HG03066 (cell line): ENCODE measurements around the gene DNAJC1.

Source experiments
- ATAC-seq: cut with Tn5 transposase; IDR thresholded peaks from one replicate; pipeline ENCODE4 v1.9.1; 2021; ENCODE audit warnings: low read depth; ENCODE audit not compliant: unreplicated experiment

DNAJC1 gene

DNA sequence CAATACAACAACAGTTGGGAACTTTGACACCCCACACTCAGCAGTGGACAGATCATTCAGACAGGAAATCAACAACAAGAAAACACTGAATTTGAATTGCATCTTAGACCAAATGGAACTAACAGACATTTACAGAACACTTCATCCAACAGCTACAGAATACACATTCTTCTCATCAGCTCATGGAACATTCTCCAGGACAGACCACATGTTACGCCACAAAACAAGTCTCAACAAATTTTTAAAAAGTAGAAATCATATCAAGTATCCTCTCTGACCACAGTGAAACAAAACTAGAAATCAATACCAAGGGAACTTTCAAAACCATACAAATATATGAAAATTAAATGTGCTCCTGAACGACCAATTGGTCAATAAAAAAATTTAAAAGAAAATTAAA lies 212.3 kb downstream of the DNAJC1 start:
- ATAC-seq = no peak

DNA sequence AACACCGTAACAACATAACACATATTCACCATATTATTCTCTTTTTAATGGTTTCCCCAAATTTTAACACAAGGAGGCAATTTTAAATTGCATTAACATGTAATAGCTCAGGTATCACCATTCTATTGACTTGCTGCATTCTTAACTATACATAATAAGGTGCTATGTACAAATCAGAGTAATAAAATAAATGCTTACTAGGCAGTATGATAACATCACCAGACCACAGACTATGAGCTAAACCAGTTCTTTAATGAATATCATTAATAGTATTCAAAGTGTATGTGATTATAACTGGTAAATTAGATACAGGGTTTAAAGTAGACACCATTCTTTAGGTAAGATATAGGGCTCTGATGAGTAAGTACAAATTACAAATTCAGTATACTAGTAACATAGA lies 226.6 kb downstream of the DNAJC1 start:
- ATAC-seq = no peak

- ATAC-seq = no peak
These were observed 232.3 kb downstream of the DNAJC1 start for GRCh38 chr10:21771219-21771618.

- ATAC-seq = no peak
These were observed 234.5 kb downstream of the DNAJC1 start for GRCh38 chr10:21769041-21769440.

DNA sequence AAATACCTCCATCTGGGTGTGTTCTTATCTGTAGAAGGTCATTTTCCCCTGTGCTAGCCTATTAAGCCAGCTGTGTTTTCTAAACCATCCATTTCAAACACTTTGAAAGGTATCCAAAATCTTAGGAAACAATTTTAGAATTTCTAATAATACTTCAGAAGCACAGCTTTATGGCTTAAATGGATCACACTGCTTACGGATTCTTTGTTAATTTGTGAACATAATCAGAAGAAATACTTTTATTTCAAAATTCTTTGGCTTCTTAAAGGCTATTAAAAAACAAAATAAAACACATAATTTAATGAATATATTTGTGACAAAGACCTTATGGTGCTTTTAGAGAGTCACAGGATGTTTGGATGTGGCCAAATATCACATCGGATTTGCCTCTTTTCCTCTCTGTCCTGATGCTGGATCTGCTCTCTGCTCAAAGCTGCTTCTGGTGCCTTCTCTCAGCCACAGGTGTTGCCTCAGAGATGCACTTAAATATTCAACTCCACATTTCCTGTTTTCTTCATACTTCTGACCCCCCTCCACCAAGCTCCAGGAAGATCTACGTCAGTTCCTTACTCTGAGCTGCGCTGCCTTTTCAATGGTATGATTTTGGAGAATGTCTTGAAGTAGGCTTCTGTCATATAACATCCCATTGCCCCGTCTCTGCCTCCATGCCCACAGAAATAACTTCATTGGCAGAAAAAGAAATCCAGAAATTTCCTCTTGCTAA lies 238.9 kb downstream of the DNAJC1 start:
- ATAC-seq = no peak

DNA sequence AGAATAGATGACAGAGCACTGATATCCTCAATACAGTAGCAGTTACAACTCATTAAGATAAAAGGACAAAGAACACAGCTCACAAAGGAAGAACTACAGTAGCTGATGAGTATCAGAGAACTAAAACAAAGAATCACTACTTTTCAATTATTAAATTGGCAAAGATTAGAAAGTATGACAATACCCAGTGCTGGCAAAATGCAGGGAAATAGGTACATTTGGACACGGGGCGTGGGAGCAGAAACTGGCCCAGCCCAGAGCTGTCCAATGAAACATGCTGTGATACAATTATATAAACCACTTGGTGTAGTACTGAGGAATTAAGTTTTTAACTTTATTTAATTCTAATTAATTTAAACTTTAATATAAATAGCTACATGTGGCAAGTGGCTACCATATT lies 243.2 kb downstream of the DNAJC1 start:
- ATAC-seq = no peak

DNA sequence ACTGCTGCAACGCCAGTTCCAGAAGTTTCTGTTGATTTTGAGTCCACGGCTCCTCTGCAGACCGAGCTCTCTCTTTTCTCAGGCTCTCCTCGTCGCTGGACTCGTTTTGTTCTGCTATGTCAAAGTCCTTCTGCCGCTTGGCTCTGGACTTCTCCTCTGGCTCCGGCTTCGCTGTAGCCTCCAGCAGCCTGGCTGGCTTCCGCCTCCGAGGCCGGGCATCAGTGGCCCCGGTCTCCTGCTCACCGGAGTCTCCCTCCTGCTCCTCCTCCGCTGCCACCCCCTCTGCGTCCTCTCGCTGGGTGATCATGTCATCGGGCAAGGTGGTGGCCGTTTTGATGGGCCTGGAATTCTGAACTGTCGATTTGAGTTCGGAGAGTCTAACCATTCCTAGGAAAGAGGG lies 244.3 kb downstream of the DNAJC1 start:
- ATAC-seq = no peak

DNA sequence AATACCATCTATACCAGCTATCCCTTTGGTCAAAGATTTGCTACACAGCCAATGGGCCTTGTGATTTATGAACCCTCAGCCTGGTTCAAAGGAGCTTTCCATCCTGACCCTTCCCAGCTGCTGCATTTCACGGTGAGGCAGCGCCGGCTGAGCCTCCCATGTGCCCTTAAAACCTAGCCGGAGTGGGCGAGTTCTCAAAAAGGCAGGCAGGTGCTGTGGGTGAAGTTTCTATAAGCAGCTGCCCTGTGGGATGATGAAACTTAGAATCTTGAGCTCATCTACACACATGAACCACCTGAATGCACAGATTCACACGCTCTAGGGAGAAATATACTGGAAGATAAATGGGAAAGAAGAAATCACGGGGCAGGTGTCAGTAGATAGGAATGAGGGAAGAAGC lies 244.8 kb downstream of the DNAJC1 start:
- ATAC-seq = no peak

GRCh38 chr10:21758239-21758638 lies 245.3 kb downstream of the DNAJC1 start:
- ATAC-seq = no peak

DNA sequence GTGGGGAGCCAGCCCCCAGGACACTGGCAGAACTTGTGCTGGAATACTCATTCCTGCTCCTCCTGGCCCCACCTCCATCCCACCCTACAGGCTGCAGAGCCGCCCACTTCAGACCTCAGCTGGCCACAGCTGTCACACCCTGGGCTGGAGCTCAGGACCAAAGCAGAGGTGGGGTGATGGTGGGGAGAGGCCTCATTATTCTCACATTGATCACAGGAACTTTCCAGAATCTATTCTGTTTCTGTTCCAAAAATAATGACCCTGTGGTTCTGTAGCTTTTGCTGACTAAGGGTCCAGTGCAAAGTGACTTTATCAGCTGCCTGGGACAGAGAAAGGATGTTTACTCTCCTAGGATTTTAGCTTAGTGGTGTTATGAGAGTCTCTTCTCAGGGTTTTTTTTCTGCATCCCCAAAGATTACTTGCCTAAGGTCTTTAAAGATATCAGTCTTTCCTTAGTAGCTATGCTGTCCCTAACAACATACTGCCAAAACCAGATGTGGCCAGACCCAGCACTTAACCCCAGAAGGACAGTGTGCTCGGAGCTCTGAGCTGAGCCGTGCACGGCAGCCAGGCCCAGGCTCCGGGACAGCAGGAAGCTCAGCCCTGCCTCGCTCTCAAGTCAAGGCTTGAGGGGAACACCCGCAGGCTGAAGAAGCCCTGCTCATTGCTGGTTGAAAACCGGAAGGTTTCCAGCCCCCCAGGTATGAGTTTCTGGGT lies 246.2 kb downstream of the DNAJC1 start:
- no peak for ATAC-seq

DNA sequence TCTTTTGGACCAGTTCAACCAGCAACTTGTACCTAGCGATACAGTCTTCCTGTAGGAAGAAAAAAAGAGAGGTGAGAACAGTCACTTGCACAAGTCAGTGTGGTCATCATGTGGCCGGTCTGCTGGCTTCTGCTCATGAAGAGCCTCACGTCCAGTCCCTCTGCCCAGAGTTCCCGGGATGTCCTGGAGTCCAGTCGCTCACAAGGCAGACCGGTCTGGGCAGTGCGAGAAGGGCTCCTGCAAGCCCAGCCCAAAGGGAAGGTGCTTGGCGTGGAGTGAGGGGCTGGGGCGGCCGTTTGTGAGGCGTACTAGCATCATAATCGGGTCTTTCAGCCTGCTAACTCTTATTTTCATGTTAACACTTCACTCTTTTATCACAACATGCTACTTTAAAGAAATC lies 246.8 kb downstream of the DNAJC1 start:
- no peak for ATAC-seq

DNA sequence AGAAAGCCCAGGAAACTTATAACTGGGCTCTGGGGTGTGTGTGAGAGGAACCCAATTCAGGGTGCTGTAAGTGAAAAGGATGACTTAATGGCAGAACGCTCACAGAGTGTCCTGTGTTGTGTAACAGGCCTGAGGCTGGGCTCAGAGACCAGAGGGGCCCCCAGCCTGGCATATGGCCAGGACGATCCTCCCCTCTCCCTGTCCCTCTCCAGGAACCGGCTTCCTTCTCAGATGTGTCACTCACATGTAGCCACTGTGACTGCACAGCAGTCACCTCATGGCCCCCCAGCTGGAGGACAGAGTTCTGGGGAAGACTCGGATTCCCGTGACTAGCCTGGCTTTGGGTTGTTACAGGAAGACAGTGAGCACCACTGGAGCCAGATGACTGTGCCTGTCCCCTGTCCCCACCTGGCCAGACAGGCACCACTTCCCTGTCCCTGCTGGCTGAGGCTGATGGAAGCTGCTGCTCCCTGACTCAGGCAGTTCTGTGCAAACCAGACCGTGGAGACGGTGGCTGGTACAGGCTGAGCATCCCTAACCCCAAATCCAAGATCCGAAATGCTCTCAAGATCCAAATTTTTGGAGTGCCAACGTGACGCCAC lies 249.0 kb downstream of the DNAJC1 start:
- ATAC-seq = no peak

DNA sequence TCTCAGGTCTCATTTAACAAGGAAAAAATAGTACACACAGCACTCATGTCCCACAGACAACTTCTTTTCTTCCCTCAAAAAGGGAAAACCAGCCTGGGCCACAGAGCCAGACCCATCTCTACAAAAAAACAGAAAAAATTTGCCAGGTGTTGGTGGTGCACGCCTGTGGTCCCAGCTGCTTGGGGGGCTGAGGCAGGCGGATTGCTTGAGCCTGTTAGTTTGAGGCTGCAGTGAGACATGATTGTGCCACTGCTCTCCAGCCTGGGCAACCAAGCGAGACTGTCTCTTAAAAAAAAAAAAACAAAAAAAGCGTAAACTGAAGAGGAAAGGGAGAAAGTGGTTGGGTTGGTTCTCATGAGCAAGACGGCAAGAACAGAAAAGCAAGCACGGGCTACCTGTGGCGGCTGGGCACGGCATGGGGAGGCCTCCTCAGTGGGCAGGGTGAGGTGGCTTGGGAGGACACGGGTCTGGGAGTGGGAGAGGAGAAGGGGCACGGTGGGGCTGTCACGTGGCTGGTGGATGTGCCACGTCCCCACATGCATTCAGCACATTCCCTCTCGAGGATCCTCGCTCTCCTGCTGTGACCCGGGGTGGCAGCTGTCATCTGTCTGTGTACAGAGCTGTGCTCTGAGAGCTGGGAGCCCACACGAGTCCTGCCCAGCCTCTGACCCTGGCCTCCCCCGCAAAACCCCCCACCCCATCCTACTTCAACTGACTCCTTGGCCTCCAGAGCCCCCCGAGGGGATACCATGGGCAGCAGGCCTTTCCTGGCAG lies 249.8 kb downstream of the DNAJC1 start:
- no peak for ATAC-seq

- no peak for ATAC-seq
These were observed 251.9 kb downstream of the DNAJC1 start for GRCh38 chr10:21751341-21752310.

GRCh38 chr10:21750424-21750823 lies 253.1 kb downstream of the DNAJC1 start:
- no peak for ATAC-seq

GRCh38 chr10:21749788-21750187 lies 253.7 kb downstream of the DNAJC1 start:
- ATAC-seq = no peak

GRCh38 chr10:21747809-21748208 lies 255.7 kb downstream of the DNAJC1 start:
- ATAC-seq = no peak

GRCh38 chr10:21746118-21746517 lies 257.4 kb downstream of the DNAJC1 start:
- ATAC-seq = no peak

- no peak for ATAC-seq
These were observed 259.3 kb downstream of the DNAJC1 start for GRCh38 chr10:21744223-21744622.
